Measurements from ENCODE around the gene MRPL49.
A peak's percentile ranks its signal among the peaks of the same experiment; 100 is the strongest.

MRPL49 gene

DNA sequence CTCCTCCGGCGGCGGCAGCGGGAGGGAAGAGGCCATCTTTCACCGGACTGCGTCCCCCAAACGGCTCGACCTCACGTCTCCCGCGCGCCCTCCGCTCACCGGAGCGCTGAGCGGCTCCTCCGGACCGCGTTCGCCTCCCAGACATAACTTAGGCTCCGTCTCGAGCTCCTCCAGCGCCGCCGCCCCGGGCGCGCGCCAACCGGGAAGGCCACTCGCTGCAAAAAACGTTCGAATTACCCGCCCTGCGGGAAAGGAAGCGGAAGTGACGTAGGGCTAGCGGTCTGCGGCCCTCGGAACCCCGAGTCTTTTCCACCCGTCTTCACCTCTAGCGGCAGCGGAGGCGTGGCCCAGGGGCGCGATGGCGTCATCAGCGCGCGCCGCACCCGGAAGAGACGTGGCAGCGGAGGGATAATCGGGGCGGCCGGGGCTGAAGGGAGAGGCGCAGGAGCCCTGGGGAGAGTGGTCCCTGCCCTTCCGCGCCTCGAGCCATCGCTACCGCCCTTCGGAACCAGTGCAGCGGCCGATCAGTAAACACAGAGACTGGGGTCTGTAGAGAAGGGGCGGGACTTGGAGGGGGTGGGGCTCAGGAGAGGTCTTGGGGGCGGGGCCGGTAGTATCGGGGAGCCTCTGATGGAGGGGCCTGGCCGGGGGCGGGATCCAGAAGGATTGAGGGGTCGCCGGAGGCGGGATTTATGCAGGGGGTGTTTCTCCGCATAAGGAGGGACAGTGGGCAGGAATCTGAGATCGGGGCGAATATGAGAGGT, 38.1 kb upstream of the MRPL49 start, which contains the start of the genes CDCA5 and ZFPL1:
CDCA5 (minus strand) TSS at position 207 of the 764 bp plus-strand sequence; CDS start at position 145, 62 bp downstream.
ZFPL1 (plus strand) TSS at position 389 of the 764 bp plus-strand sequence. CDS start 477 bp downstream, outside the sequence.
- TF ChIP-seq, protein P1, sequence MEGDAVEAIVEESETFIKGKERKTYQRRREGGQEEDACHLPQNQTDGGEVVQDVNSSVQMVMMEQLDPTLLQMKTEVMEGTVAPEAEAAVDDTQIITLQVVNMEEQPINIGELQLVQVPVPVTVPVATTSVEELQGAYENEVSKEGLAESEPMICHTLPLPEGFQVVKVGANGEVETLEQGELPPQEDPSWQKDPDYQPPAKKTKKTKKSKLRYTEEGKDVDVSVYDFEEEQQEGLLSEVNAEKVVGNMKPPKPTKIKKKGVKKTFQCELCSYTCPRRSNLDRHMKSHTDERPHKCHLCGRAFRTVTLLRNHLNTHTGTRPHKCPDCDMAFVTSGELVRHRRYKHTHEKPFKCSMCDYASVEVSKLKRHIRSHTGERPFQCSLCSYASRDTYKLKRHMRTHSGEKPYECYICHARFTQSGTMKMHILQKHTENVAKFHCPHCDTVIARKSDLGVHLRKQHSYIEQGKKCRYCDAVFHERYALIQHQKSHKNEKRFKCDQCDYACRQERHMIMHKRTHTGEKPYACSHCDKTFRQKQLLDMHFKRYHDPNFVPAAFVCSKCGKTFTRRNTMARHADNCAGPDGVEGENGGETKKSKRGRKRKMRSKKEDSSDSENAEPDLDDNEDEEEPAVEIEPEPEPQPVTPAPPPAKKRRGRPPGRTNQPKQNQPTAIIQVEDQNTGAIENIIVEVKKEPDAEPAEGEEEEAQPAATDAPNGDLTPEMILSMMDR (IDR thresholded peaks at IDR 0.05; ENCODE audit: low read depth, low read length, missing control alignments), result no peak
- H3K4me3 ChIP-seq (replicated peaks; ENCODE audit: low read depth, low read length), result peak within 1 kb of the TSS; percentile 72
- DNase-seq (ENCODE audit: extremely low read depth, low read depth), result peak; percentile 81

DNA sequence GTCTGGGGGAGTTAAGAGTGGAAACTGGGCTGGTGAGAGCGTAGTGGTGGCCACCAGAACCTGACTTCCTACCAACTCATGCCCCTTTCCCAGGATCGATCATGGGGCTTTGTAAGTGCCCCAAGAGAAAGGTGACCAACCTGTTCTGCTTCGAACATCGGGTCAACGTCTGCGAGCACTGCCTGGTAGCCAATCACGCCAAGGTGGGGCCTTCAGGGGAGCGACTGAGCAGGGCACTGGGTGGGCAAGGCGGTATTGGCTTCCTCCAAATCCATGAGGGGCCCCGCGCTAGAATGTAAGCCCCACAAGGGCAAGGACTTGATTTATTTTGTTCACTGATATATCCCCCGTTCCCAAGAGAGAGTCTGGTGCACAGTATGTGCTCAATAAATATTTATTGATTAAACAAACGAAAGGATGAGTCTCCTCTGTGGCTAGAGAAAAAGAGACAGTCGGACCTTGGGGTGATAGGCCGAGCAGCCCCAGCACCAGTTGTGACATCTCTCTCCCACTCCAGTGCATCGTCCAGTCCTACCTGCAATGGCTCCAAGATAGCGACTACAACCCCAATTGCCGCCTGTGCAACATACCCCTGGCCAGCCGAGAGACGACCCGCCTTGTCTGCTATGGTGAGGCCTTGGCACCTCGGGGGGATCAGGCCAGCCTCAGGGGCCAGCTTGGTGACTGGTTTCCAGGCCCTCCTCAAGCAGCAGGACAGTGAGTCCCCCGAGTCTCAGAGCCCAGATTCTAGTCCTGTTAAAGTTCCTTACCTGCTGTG, 37.3 kb upstream of the MRPL49 start:
- peak overlapping the region; percentile 72 for H3K4me3 ChIP-seq (replicated peaks; ENCODE audit: low read depth, low read length)
- DNase-seq (ENCODE audit: extremely low read depth, low read depth), result no peak
- TF ChIP-seq, protein P1 (IDR thresholded peaks at IDR 0.05; ENCODE audit: low read depth, low read length, missing control alignments), result no peak

DNA sequence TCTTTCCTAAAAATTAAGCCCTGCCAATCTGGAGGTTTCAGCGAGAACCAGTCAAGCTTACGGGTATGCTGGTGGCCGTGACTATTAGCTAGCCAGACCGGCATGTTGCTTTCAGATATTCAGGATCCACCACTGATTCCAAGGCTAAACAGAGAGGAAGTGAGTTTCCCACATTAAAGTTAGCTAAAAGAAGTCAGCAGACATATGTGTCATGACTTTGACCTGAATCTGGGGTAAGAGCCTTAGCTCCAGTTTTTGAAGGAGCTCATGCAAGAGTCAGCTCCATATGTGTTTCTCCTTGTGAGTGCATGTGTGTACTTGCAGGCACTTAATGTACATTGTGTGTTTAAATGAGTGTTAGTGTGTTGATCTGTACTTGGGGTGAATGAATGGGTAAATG, 36.7 kb upstream of the MRPL49 start:
- DNase-seq (ENCODE audit: extremely low read depth, low read depth), result no peak
- TF ChIP-seq, protein P1 (IDR thresholded peaks at IDR 0.05; ENCODE audit: low read depth, low read length, missing control alignments), result no peak
- H3K4me3 ChIP-seq (replicated peaks; ENCODE audit: low read depth, low read length), result peak overlapping the region; percentile 72; the same call in 1 of the 2 replicates

DNA sequence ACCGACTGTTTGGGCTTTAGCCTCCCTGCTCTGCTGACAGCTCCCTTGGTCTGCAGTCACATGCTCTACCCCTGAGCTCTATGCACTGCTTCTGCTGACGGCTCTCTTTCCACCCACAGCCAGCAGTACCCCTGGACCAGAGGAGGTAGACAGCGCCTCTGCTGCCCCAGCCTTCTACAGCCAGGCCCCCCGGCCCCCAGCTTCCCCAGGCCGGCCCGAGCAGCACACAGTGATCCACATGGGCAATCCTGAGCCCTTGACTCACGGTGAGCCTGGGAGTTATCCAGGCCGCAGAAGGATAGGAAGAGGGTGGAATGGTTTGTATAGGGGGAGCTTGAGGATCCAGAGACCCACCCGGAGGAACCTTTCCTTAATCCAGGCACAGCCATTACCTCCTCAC, 35.3 kb upstream of the MRPL49 start:
- no peak overlapping the region for H3K4me3 ChIP-seq (replicated peaks; ENCODE audit: low read depth, low read length)
- TF ChIP-seq, protein P1 (IDR thresholded peaks at IDR 0.05; ENCODE audit: low read depth, low read length, missing control alignments), result no peak
- no peak for DNase-seq (ENCODE audit: extremely low read depth, low read depth)

DNA sequence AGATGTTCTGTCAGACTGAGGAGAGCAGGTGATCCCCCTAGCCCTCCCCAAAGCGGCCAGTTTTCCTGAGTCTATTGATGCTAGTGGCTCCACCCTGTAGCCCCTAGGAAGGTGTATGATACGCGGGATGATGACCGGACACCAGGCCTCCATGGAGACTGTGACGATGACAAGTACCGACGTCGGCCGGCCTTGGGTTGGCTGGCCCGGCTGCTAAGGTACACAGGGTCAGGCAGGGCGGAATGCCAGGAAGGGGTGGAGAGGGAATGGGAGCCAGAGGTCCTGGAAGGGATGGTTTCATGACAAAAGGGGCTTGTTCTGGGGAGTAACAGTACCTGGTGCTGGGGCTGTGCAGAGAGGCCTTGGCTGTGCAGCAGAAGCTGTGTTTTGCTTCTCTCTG, 34.9 kb upstream of the MRPL49 start:
- DNase-seq (ENCODE audit: extremely low read depth, low read depth), result no peak
- TF ChIP-seq, protein P1 (IDR thresholded peaks at IDR 0.05; ENCODE audit: low read depth, low read length, missing control alignments), result no peak
- no peak overlapping the region for H3K4me3 ChIP-seq (replicated peaks; ENCODE audit: low read depth, low read length)

DNA sequence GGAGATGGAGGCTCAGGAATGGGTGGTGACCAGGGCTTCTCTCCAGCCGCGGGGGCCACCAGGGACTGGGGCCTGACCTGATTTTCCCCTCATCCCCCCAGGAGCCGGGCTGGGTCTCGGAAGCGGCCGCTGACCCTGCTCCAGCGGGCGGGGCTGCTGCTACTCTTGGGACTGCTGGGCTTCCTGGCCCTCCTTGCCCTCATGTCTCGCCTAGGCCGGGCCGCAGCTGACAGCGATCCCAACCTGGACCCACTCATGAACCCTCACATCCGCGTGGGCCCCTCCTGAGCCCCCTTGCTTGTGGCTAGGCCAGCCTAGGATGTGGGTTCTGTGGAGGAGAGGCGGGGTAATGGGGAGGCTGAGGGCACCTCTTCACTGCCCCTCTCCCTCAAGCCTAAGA, 34.3 kb upstream of the MRPL49 start:
- no peak overlapping the region for H3K4me3 ChIP-seq (replicated peaks; ENCODE audit: low read depth, low read length)
- no peak for DNase-seq (ENCODE audit: extremely low read depth, low read depth)
- TF ChIP-seq, protein P1 (IDR thresholded peaks at IDR 0.05; ENCODE audit: low read depth, low read length, missing control alignments), result no peak
